ENCODE measurements around the gene EGFL8.

DNA sequence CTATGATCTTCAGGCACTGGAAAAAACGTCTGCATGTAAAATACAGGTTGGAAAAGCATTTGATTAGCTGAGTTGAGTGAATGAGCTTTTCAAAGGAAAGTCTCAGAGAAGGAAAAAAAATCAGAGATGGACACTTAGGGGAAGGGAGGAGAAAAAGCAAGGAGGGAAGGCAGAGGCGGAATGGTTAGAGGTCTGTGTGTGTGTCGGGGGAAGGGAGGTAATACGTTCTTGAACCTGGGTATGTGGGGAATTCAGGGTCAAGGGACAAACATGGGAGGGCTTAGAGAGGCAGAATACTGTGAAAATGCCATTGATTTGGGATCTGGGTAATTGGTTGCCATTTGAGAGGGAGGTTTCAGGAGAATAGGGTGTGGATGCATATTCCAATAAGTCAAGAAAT, 17.7 kb upstream of the EGFL8 start:
- TF ChIP-seq, protein P1, sequence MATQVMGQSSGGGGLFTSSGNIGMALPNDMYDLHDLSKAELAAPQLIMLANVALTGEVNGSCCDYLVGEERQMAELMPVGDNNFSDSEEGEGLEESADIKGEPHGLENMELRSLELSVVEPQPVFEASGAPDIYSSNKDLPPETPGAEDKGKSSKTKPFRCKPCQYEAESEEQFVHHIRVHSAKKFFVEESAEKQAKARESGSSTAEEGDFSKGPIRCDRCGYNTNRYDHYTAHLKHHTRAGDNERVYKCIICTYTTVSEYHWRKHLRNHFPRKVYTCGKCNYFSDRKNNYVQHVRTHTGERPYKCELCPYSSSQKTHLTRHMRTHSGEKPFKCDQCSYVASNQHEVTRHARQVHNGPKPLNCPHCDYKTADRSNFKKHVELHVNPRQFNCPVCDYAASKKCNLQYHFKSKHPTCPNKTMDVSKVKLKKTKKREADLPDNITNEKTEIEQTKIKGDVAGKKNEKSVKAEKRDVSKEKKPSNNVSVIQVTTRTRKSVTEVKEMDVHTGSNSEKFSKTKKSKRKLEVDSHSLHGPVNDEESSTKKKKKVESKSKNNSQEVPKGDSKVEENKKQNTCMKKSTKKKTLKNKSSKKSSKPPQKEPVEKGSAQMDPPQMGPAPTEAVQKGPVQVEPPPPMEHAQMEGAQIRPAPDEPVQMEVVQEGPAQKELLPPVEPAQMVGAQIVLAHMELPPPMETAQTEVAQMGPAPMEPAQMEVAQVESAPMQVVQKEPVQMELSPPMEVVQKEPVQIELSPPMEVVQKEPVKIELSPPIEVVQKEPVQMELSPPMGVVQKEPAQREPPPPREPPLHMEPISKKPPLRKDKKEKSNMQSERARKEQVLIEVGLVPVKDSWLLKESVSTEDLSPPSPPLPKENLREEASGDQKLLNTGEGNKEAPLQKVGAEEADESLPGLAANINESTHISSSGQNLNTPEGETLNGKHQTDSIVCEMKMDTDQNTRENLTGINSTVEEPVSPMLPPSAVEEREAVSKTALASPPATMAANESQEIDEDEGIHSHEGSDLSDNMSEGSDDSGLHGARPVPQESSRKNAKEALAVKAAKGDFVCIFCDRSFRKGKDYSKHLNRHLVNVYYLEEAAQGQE (IDR thresholded peaks at IDR 0.05; ENCODE audit: low read depth), result no peak
- TF ChIP-seq EGR1 (IDR thresholded peaks at IDR 0.05) (no peak), MAX (IDR thresholded peaks at IDR 0.05) (no peak), RAD21 (IDR thresholded peaks at IDR 0.05; ENCODE audit: low read depth) (no peak), EP300 (IDR thresholded peaks at IDR 0.05; ENCODE audit: borderline replicate concordance) (no peak), CEBPB (IDR thresholded peaks at IDR 0.05) (no peak), YY1 (IDR thresholded peaks at IDR 0.05; ENCODE audit: low read depth) (no peak)
